H9 (cell line): ENCODE measurements around the gene TRIO. TPM values are rescaled to one million over a fixed set of nuclear protein-coding genes. Genes with fewer than 3 reads are reported as not detected.

Experiments used
- DNase-seq: peaks from one replicate; pipeline ENCODE4 v3.0.0-alpha.2; 2017
- H2AFZ ChIP-seq: one replicate; pipeline ENCODE4 v1.6.1; 2013; ENCODE audit warnings: mild to moderate bottlenecking, low read length, control low read depth, moderate library complexity
- H2AK5ac ChIP-seq: 2 replicates; pipeline ENCODE4 v1.6.1; 2013; ENCODE audit warnings: low read length, control low read depth, mixed read lengths; ENCODE audit not compliant: insufficient read length
- H2BK120ac ChIP-seq: one replicate; pipeline ENCODE4 v1.6.1; 2013; ENCODE audit warnings: low read depth, mild to moderate bottlenecking, low read length, control low read depth, inconsistent platforms; ENCODE audit not compliant: poor library complexity, severe bottlenecking
- H2BK12ac ChIP-seq: 2 replicates; pipeline ENCODE4 v1.6.1; 2013; ENCODE audit warnings: low read length, control low read depth, mixed read lengths, low read depth; ENCODE audit not compliant: insufficient read length
- H2BK15ac ChIP-seq: 2 replicates; pipeline ENCODE4 v1.6.1; 2013; ENCODE audit warnings: low read depth, low read length, control low read depth
- H2BK20ac ChIP-seq: one replicate; pipeline ENCODE4 v1.6.1; 2013; ENCODE audit warnings: low read depth, mild to moderate bottlenecking, low read length, control low read depth, inconsistent platforms; ENCODE audit not compliant: poor library complexity, severe bottlenecking
- H2BK5ac ChIP-seq: 2 replicates; pipeline ENCODE4 v1.6.1; 2013; ENCODE audit warnings: low read length, control low read depth, mixed read lengths; ENCODE audit not compliant: insufficient read length
- H3K14ac ChIP-seq: 2 replicates; pipeline ENCODE4 v1.6.1; 2013; ENCODE audit warnings: low read length, control low read depth; ENCODE audit not compliant: insufficient read depth
- H3K18ac ChIP-seq: 2 replicates; pipeline ENCODE4 v1.6.1; 2013; ENCODE audit warnings: low read depth, mild to moderate bottlenecking, mixed read lengths, low read length, control low read depth; ENCODE audit not compliant: insufficient read length
- H3K23ac ChIP-seq: 2 replicates; pipeline ENCODE4 v1.6.1; 2013; ENCODE audit warnings: low read length, control low read depth, mixed read lengths, low read depth; ENCODE audit not compliant: insufficient read length
- H3K23me2 ChIP-seq: 2 replicates; pipeline ENCODE4 v1.6.1; 2013; ENCODE audit warnings: low read depth, mild to moderate bottlenecking, mixed read lengths, low read length, control low read depth; ENCODE audit not compliant: insufficient read length, poor library complexity, severe bottlenecking
- H3K27ac ChIP-seq: 2 replicates; pipeline ENCODE4 v1.5.1; 2013; ENCODE audit warnings: low read length, control low read depth, mixed read lengths, low read depth; ENCODE audit not compliant: insufficient read length
- H3K27me3 ChIP-seq: 2 replicates; pipeline ENCODE4 v1.6.1; 2013; ENCODE audit warnings: low read length, control low read depth, inconsistent platforms; ENCODE audit not compliant: insufficient read depth
- H3K4ac ChIP-seq: 2 replicates; pipeline ENCODE4 v1.6.1; 2013; ENCODE audit warnings: low read depth, mild to moderate bottlenecking, control low read depth, inconsistent platforms, low read length, moderate library complexity
- H3K4me1 ChIP-seq: 2 replicates; pipeline ENCODE4 v1.6.1; 2013; ENCODE audit warnings: low read length, control low read depth, inconsistent platforms; ENCODE audit not compliant: insufficient read depth
- H3K4me2 ChIP-seq: 2 replicates; pipeline ENCODE4 v1.6.1; 2013; ENCODE audit warnings: low read length, control low read depth, mixed read lengths; ENCODE audit not compliant: insufficient read length, insufficient read depth
- H3K56ac ChIP-seq: 2 replicates; pipeline ENCODE4 v1.6.1; 2013; ENCODE audit warnings: low read depth, mild to moderate bottlenecking, mixed read lengths, low read length, control low read depth; ENCODE audit not compliant: insufficient read length
- H3K79me1 ChIP-seq: 2 replicates; pipeline ENCODE4 v1.6.1; 2013; ENCODE audit warnings: low read depth, mild to moderate bottlenecking, moderate library complexity, low read length, control low read depth, inconsistent platforms; ENCODE audit not compliant: insufficient read depth, poor library complexity, severe bottlenecking
- H3K79me2 ChIP-seq: 2 replicates; pipeline ENCODE4 v1.6.1; 2013; ENCODE audit warnings: low read length, control low read depth, inconsistent platforms; ENCODE audit not compliant: insufficient read depth
- H3K9ac ChIP-seq: 2 replicates; pipeline ENCODE4 v1.6.1; 2013; ENCODE audit warnings: low read length, control low read depth, mixed read lengths; ENCODE audit not compliant: insufficient read length; ENCODE audit errors: extremely low read depth
- H3K9me3 ChIP-seq: one replicate; pipeline ENCODE4 v1.6.1; 2013; ENCODE audit warnings: low read depth, low read length, inconsistent platforms; ENCODE audit not compliant: control insufficient read depth
- H3T11ph ChIP-seq: one replicate; pipeline ENCODE4 v1.6.1; 2013; ENCODE audit warnings: mild to moderate bottlenecking, low read length, control low read depth, inconsistent platforms
- H4K20me1 ChIP-seq: one replicate; pipeline ENCODE4 v1.6.1; 2013; ENCODE audit not compliant: control insufficient read depth, insufficient read length, insufficient read depth
- H4K5ac ChIP-seq: 2 replicates; pipeline ENCODE4 v1.6.1; 2013; ENCODE audit warnings: low read depth, mild to moderate bottlenecking, mixed read lengths, low read length, control low read depth; ENCODE audit not compliant: insufficient read length
- H4K8ac ChIP-seq: replicated peaks from 2 replicates; pipeline ENCODE4 v1.6.1; 2013; ENCODE audit warnings: low read length, control low read depth, mixed read lengths, low read depth; ENCODE audit not compliant: insufficient read length
- H4K91ac ChIP-seq: 2 replicates; pipeline ENCODE4 v1.6.1; 2013; ENCODE audit warnings: low read depth, mild to moderate bottlenecking, moderate library complexity, mixed read lengths, low read length, control low read depth; ENCODE audit not compliant: insufficient read length
- H3K27ac Mint-ChIP-seq, 3 experiments: 2 replicates in 2 of 3; 3 replicates in 1 of 3; pipeline ENCODE4 v1.8.0; 2020 to 2021; ENCODE audit warnings: mixed read lengths in 3 of 3, mild to moderate bottlenecking in 1 of 3, moderate library complexity in 1 of 3
- H3K27me3 Mint-ChIP-seq: 2 replicates; pipeline ENCODE4 v1.8.0; 2021; ENCODE audit warnings: low read depth, mild to moderate bottlenecking, moderate library complexity, mixed read lengths
- H3K36me3 Mint-ChIP-seq, 3 experiments: 2 replicates in 2 of 3; 3 replicates in 1 of 3; pipeline ENCODE4 v1.8.0; 2020 to 2021; ENCODE audit warnings: low read depth in 3 of 3, mixed read lengths in 3 of 3; ENCODE audit not compliant: insufficient read depth in 1 of 3
- H3K4me1 Mint-ChIP-seq, 2 experiments: 2 replicates each; pipeline ENCODE4 v1.8.0; 2020; ENCODE audit warnings: mixed read lengths in 2 of 2
- H3K4me3 Mint-ChIP-seq, 2 experiments: 2 replicates in 1 of 2; 3 replicates in 1 of 2; pipeline ENCODE4 v1.8.0; 2020 to 2021; ENCODE audit warnings: mild to moderate bottlenecking in 2 of 2, mixed read lengths in 2 of 2, moderate library complexity in 1 of 2
- H3K9me3 Mint-ChIP-seq, 2 experiments: 2 replicates in 1 of 2; 3 replicates in 1 of 2; pipeline ENCODE4 v1.8.0; 2020; ENCODE audit warnings: mild to moderate bottlenecking in 2 of 2, mixed read lengths in 2 of 2, moderate library complexity in 1 of 2
- CTCF ChIP-seq: fragments of 200-600 bp; sonication (generic); conservative IDR thresholded peaks from 3 replicates; pipeline ENCODE4 v1.8.0; 2021; ENCODE audit warnings: antibody characterized with exemption, mild to moderate bottlenecking
- WGBS: extraction: QIAGEN DNeasy Blood & Tissue Kit; methylation state at CpG from one replicate; pipeline ENCODE4 v1.1.7; 2013; ENCODE audit warnings: missing lambda C conversion rate, low lambda C conversion rate, mixed read lengths; ENCODE audit not compliant: insufficient read length; ENCODE audit errors: extremely low coverage; 5-methylcytosine and 5-hydroxymethylcytosine counted together
- total RNA-seq: library from RNA; stranded (reverse); gene quantifications from 2 replicates; pipeline ENCODE4 v1.2.1, GENCODE V29; 2021

The TRIO gene
- total RNA-seq, 1 experiment from 2014 or later, result 87.8 TPM

GRCh38 chr5:14424011-14424685 lies 281.0 kb downstream of the TRIO start:
- no peak overlapping the region for H2AFZ ChIP-seq
- H3K56ac ChIP-seq, result no peak overlapping the region
- Mint-ChIP-seq H3K27ac (no peak overlapping the region; a peak in 1 of 7 replicates), H3K36me3 (peaks cover 18 to 58% (median 53%) of the 10 kb centered on the region in 3 experiments; a peak in 6 of 7 replicates), H3K4me1 (peaks cover 17 to 20% of the 10 kb centered on the region in 2 experiments), H3K27me3 (no peaks in the 10 kb centered on the region), H3K4me3 (no peak overlapping the region), H3K9me3 (no peaks in the 10 kb centered on the region)
- H2BK15ac ChIP-seq, result no peak overlapping the region
- no CpG with 5 or more reads among the region's 7 CpGs for WGBS
- DNase-seq, result no peak
- no peak overlapping the region for H2AK5ac ChIP-seq
- no peaks in the 10 kb centered on the region for H4K20me1 ChIP-seq
- no peaks in the 10 kb centered on the region for H3K27me3 ChIP-seq
- 0 out of 2 replicates have a peak, but pooled peaks cover 2% of the 10 kb centered on the region for H3K79me2 ChIP-seq
- no peak overlapping the region for H3K4ac ChIP-seq
- H2BK12ac ChIP-seq, result no peak overlapping the region
- no peak overlapping the region for H3K4me2 ChIP-seq
- no peak overlapping the region for H3K23ac ChIP-seq
- no peak overlapping the region for H2BK120ac ChIP-seq
- H2BK5ac ChIP-seq, result no peak overlapping the region
- no peak overlapping the region for H4K5ac ChIP-seq
- no peak overlapping the region for H3K27ac ChIP-seq
- no peak overlapping the region for H3K14ac ChIP-seq
- H3K79me1 ChIP-seq, result no peaks in the 10 kb centered on the region
- H2BK20ac ChIP-seq, result no peak overlapping the region
- H3K9ac ChIP-seq, result no peak overlapping the region
- no peak overlapping the region for H3T11ph ChIP-seq
- H3K23me2 ChIP-seq, result no peaks in the 10 kb centered on the region
- H3K4me1 ChIP-seq, result no peaks in the 10 kb centered on the region
- H4K91ac ChIP-seq, result no peak overlapping the region
- no peak overlapping the region for H3K18ac ChIP-seq
- TF ChIP-seq CTCF, result no peak
- no peaks in the 10 kb centered on the region for H3K9me3 ChIP-seq
- no peak overlapping the region for H4K8ac ChIP-seq
